NCI-H128 (cell line): ENCODE results near the gene GRN.
A peak's percentile ranks its signal among the peaks of the same experiment; 100 is the strongest.
"Not testable (repeated sequence)": the region's sequence is repeated elsewhere in the genome, so short reads cannot be mapped to it uniquely, and the experiment has no call there.

Experiments
- DNase-seq: peaks from one replicate; lab custom pipeline; 2025; ENCODE audit not compliant: unreplicated experiment; lab: John Stamatoyannopoulos, UW

GRN gene

GRCh38 chr17:44321246-44322120, 23.6 kb upstream of the GRN start:
- DNase-seq, result no peak

- no peak for DNase-seq
These were observed 22.7 kb upstream of the GRN start for GRCh38 chr17:44322236-44322895.

GRCh38 chr17:44323359-44324091, 21.6 kb upstream of the GRN start:
- DNase-seq, result no peak

- no peak for DNase-seq
These were observed 21.0 kb upstream of the GRN start for GRCh38 chr17:44324092-44324570.

GRCh38 chr17:44324571-44325275, 20.4 kb upstream of the GRN start, which contains the start of gene SLC25A39:
Gene SLC25A39, minus strand, starts transcription at chr17:44324823. Its CDS starts 1,261 bp downstream, at chr17:44323562.
- peak; percentile 72 for DNase-seq

GRCh38 chr17:44326861-44327444, 18.1 kb upstream of the GRN start:
- peak; percentile 72 for DNase-seq

- no peak for DNase-seq
These were observed 17.2 kb upstream of the GRN start for GRCh38 chr17:44327715-44328449.

- not testable (repeated sequence) for DNase-seq
These were observed 15.6 kb upstream of the GRN start for GRCh38 chr17:44329516-44329915.

GRCh38 chr17:44330263-44330662, 14.8 kb upstream of the GRN start:
- DNase-seq, result not testable (repeated sequence)

GRCh38 chr17:44331249-44331760, 13.8 kb upstream of the GRN start:
- no peak for DNase-seq

GRCh38 chr17:44333371-44333770, 11.7 kb upstream of the GRN start:
- no peak for DNase-seq

GRCh38 chr17:44334315-44334714, 10.8 kb upstream of the GRN start:
- DNase-seq, result no peak

GRCh38 chr17:44334727-44335126, 10.4 kb upstream of the GRN start:
- DNase-seq, result no peak

- DNase-seq, result no peak
These were observed 9.5 kb upstream of the GRN start for GRCh38 chr17:44335564-44335963.

GRCh38 chr17:44335968-44336367, 9.1 kb upstream of the GRN start:
- no peak for DNase-seq

- no peak for DNase-seq
These were observed 6.4 kb upstream of the GRN start for GRCh38 chr17:44338702-44339101.

- DNase-seq, result not testable (repeated sequence)
These were observed 4.5 kb upstream of the GRN start for GRCh38 chr17:44340553-44340952.

GRCh38 chr17:44343510-44344209, 1.4 kb upstream of the GRN start:
- no peak for DNase-seq

- peak; percentile 51 for DNase-seq
These were observed 438 bp downstream of the GRN start for GRCh38 chr17:44345454-44346026.
